ENCODE data around the gene HOMER3.

The HOMER3 gene

DNA sequence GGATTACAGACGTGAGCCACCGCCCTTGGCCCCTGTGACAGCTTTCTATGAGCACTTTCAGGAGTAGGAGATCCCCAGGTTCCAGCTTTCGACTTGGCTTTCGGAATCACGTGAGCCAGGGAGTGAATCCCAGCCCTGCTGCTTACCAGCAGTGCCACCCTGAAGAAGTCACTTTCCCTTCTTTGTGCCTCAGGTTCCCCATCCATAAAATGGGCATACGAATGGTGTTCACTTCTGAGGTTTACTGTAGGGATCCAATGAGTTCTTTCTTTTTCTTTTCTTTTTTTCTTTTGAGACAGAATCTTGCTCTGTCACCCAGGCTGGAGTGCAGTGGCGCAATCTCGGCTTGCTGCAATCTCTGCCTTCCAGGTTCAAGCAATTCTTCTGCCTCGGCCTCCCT is 4.3 kb upstream of the HOMER3 start:
- Histone ChIP-seq H3K36me3 (replicated peaks; ENCODE audit: low read depth, low read length) (no peaks in the 10 kb centered on the region), H3K4me3 (ENCODE audit: low read length) (no peak overlapping the region), H3K9me3 (ENCODE audit: insufficient read depth, low read length) (no peaks in the 10 kb centered on the region), H3K79me2 (ENCODE audit: low read length) (no peaks in the 10 kb centered on the region), H3K9ac (ENCODE audit: low read length) (no peak overlapping the region), H3K27ac (ENCODE audit: low read length) (no peak overlapping the region), H4K20me1 (ENCODE audit: insufficient read depth, low read length) (no peaks in the 10 kb centered on the region), H3K4me1 (ENCODE audit: low read length) (peaks cover 5% of the 10 kb centered on the region; the same call in 1 of the 2 replicates), H2AFZ (ENCODE audit: low read depth, low read length) (no peak overlapping the region), H3K4me2 (ENCODE audit: low read length) (no peak overlapping the region), H3K27me3 (ENCODE audit: low read depth, low read length) (peaks cover 10% of the 10 kb centered on the region)
- TF ChIP-seq EZH2phosphoT487 (IDR thresholded peaks at IDR 0.05; ENCODE audit: low read depth) (no peak), CTCF (IDR thresholded peaks at IDR 0.05; ENCODE audit: low read depth, low read length) (no peak)

GRCh38 chr19:18943465-18943864 is 2.4 kb upstream of the HOMER3 start:
- Histone ChIP-seq H3K4me2 (ENCODE audit: low read length) (no peak overlapping the region), H3K79me2 (ENCODE audit: low read length) (no peaks in the 10 kb centered on the region), H4K20me1 (ENCODE audit: insufficient read depth, low read length) (no peaks in the 10 kb centered on the region), H3K9ac (ENCODE audit: low read length) (no peak overlapping the region), H3K4me3 (ENCODE audit: low read length) (no peak overlapping the region), H3K9me3 (ENCODE audit: insufficient read depth, low read length) (no peaks in the 10 kb centered on the region), H2AFZ (ENCODE audit: low read depth, low read length) (no peak overlapping the region), H3K27me3 (ENCODE audit: low read depth, low read length) (peaks cover 10% of the 10 kb centered on the region), H3K27ac (ENCODE audit: low read length) (no peak overlapping the region), H3K36me3 (replicated peaks; ENCODE audit: low read depth, low read length) (no peaks in the 10 kb centered on the region), H3K4me1 (ENCODE audit: low read length) (peaks cover 12% of the 10 kb centered on the region; the same call in 1 of the 2 replicates)
- TF ChIP-seq EZH2phosphoT487 (IDR thresholded peaks at IDR 0.05; ENCODE audit: low read depth) (no peak), CTCF (IDR thresholded peaks at IDR 0.05; ENCODE audit: low read depth, low read length) (no peak)

- H3K9me3 ChIP-seq (ENCODE audit: insufficient read depth, low read length): no peaks in the 10 kb centered on the region
- H3K4me3 ChIP-seq (ENCODE audit: low read length): no peak overlapping the region
- H3K79me2 ChIP-seq (ENCODE audit: low read length): no peaks in the 10 kb centered on the region
- H3K4me1 ChIP-seq (ENCODE audit: low read length): peaks cover 12% of the 10 kb centered on the region; the same call in 1 of the 2 replicates
- no peak overlapping the region for H3K27ac ChIP-seq (ENCODE audit: low read length)
- peaks cover 10% of the 10 kb centered on the region for H3K27me3 ChIP-seq (ENCODE audit: low read depth, low read length)
- no peak overlapping the region for H2AFZ ChIP-seq (ENCODE audit: low read depth, low read length)
- no peak overlapping the region for H3K4me2 ChIP-seq (ENCODE audit: low read length)
- TF ChIP-seq CTCF (IDR thresholded peaks at IDR 0.05; ENCODE audit: low read depth, low read length): no peak
- no peak for TF ChIP-seq EZH2phosphoT487 (IDR thresholded peaks at IDR 0.05; ENCODE audit: low read depth)
- no peak overlapping the region for H3K9ac ChIP-seq (ENCODE audit: low read length)
- H3K36me3 ChIP-seq (replicated peaks; ENCODE audit: low read depth, low read length): no peaks in the 10 kb centered on the region
- H4K20me1 ChIP-seq (ENCODE audit: insufficient read depth, low read length): no peaks in the 10 kb centered on the region
These were observed 1.7 kb upstream of the HOMER3 start for GRCh38 chr19:18942692-18943091.

DNA sequence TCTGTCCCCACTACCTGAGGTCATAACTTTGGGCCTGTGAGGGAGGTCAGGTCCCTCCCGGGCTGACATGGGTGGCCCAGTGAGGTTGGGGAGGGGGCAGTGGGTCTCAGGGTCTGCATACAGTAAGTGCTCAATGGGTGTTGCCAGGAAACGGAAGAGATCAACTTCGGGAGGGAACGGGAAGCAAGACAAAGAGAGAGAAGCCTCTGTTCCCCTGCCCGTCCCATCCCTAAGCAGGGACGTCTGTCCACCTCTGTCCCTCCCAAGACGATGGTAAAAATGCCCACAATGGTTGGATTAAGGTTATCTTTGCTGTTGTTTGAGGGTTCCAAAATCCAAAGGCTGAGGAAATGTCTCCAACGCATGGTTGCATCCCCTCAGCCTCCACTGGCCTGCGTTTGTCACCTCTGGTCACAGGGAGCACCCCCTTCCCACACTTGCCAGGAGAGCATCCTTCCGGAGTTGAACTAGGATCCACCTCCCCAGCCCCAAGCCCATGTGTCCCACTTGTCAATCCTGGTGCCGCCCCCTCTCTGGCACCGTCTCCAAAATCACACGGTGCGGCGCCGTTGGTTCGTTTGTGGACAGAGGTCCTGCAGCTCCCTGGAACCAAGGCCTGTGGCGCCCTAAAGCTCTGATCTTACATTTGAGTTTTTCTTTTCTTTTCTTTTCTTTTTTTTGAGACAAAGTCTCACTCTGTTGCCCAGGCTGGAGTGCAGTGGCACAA is 774 bp upstream of the HOMER3 start:
- peaks cover 10% of the 10 kb centered on the region for H3K27me3 ChIP-seq (ENCODE audit: low read depth, low read length)
- H3K27ac ChIP-seq (ENCODE audit: low read length): no peak overlapping the region
- H2AFZ ChIP-seq (ENCODE audit: low read depth, low read length): peak overlapping the region; percentile 82
- H3K36me3 ChIP-seq (replicated peaks; ENCODE audit: low read depth, low read length): no peaks in the 10 kb centered on the region
- peaks cover 12% of the 10 kb centered on the region; the same call in 1 of the 2 replicates for H3K4me1 ChIP-seq (ENCODE audit: low read length)
- H3K4me2 ChIP-seq (ENCODE audit: low read length): peak overlapping the region; percentile 74
- TF ChIP-seq EZH2phosphoT487 (IDR thresholded peaks at IDR 0.05; ENCODE audit: low read depth) (no peak), CTCF (IDR thresholded peaks at IDR 0.05; ENCODE audit: low read depth, low read length) (no peak)
- H3K4me3 ChIP-seq (ENCODE audit: low read length): peak overlapping the region; percentile 71
- H4K20me1 ChIP-seq (ENCODE audit: insufficient read depth, low read length): no peaks in the 10 kb centered on the region
- H3K79me2 ChIP-seq (ENCODE audit: low read length): no peaks in the 10 kb centered on the region
- H3K9ac ChIP-seq (ENCODE audit: low read length): peak overlapping the region; percentile 25; the same call in 1 of the 2 replicates
- H3K9me3 ChIP-seq (ENCODE audit: insufficient read depth, low read length): no peaks in the 10 kb centered on the region

All from OCI-LY3 (cell line).